Measurements from ENCODE around the gene NAALADL2.

GRCh38 chr3:174953068-174953467, 93.9 kb downstream of the NAALADL2 start:
- TF ChIP-seq, protein P1, sequence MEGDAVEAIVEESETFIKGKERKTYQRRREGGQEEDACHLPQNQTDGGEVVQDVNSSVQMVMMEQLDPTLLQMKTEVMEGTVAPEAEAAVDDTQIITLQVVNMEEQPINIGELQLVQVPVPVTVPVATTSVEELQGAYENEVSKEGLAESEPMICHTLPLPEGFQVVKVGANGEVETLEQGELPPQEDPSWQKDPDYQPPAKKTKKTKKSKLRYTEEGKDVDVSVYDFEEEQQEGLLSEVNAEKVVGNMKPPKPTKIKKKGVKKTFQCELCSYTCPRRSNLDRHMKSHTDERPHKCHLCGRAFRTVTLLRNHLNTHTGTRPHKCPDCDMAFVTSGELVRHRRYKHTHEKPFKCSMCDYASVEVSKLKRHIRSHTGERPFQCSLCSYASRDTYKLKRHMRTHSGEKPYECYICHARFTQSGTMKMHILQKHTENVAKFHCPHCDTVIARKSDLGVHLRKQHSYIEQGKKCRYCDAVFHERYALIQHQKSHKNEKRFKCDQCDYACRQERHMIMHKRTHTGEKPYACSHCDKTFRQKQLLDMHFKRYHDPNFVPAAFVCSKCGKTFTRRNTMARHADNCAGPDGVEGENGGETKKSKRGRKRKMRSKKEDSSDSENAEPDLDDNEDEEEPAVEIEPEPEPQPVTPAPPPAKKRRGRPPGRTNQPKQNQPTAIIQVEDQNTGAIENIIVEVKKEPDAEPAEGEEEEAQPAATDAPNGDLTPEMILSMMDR (conservative IDR thresholded peaks at IDR 0.05 in 1 of 2, IDR thresholded peaks at IDR 0.05 in 1 of 2; ENCODE audit: low read depth in 1 of 2, low read length in 2 of 2), result no peak
- TF ChIP-seq EZH2 (IDR thresholded peaks at IDR 0.05; ENCODE audit: low read length, missing control alignments), result no peak
